Renal cortex interstitium (tissue), 15 donors: ENCODE measurements around the gene CEACAM7. TPM values are rescaled to one million over a fixed set of nuclear protein-coding genes. Genes with fewer than 3 reads are reported as not detected.
"Not testable (repeated sequence)": the region's sequence is repeated elsewhere in the genome, so short reads cannot be mapped to it uniquely, and the experiment has no call there.

Experiments used
- DNase-seq, 11 donors: peaks; one replicate each; pipeline ENCODE4 v3.0.0-alpha.2; 2013; ENCODE audit warnings: low read depth in 9 of 11, low spot score in 4 of 11; ENCODE audit errors: extremely low read depth in 1 of 11
- long read RNA-seq, 16 experiments: transcript quantifications; one replicate each; lab custom pipeline, GENCODE V29; 2026
- polyA plus RNA-seq, 3 donors: library from polyadenylated mRNA; unstranded; fragments of 120-200 nt; gene quantifications; one replicate each; pipeline ENCODE4 v1.2.1, GENCODE V29; 2013; ENCODE audit not compliant: insufficient read length in 3 of 3

The CEACAM7 gene
- not detected for polyA plus RNA-seq
- long read RNA-seq, donor 1, result 0 reads
- long read RNA-seq, donor 2, result 0 reads
- long read RNA-seq, donor 3, result 0 reads
- long read RNA-seq, donor 4, result 0 reads
- long read RNA-seq, donor 5, result 0 reads
- long read RNA-seq, donor 6, result 0 reads
- long read RNA-seq, donor 7, result 0 reads
- long read RNA-seq, donor 8, result 0 reads
- long read RNA-seq, donor 9, result 0 reads
- long read RNA-seq, donor 10, result 0 reads
- long read RNA-seq, donor 11, result 0 reads
- long read RNA-seq, donor 12, result 0 reads
- long read RNA-seq, donor 13, result 0 reads
- long read RNA-seq, donor 14, result 0 reads
- long read RNA-seq, donor 15, result 0 reads
- long read RNA-seq, donor 16, result 0 reads

DNA sequence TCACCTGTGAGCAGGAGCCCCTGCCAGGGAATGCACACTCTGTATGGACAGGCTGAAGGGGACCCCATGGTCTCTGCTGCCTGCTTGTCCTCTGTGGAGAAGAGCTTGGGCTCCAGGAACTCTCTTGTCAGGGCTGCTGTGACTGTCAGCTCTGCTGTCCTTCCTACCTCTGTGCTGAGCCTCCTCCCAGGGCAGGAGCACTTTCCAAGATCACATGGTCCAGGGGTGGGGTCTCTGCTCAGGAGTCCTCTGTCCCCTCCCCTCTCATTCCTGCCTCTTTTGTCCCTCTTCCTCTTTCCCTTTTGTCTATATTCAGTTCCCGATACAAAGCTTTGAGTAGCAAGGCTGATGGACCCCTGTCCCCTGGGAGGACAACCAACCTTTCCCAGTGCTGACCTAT lies at the start of gene CEACAM7:
TSS of gene CEACAM7 (minus strand) at position 173 of the 400 bp plus-strand sequence. CDS start at position 68, 105 bp downstream.
- no peak for DNase-seq

DNA sequence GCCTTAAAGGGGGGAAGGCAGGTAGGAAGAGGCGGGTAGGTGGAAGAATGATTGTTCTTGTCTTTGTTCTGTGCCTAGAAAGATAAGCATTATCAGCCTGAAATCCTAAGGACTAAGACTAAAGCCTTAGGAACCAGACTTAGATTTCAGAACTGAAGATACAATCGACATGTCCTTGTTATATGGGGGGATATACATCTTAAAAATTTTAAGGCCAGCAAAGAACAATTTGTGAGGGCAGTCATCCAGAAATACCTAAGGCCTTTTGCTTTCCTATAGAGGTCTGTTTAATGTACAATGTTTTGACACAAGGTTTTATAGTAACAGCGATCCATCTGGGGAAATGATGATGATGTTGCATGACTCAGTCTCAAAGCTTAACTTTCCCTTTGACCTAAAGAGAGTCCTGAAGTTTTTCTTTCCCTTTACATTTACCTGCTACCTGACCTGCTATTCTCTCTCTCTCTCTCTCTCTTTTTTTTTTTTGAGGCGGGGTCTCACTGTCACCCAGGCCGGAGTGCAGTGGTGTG lies 47.1 kb upstream of the CEACAM7 start:
- no peak for DNase-seq

DNA sequence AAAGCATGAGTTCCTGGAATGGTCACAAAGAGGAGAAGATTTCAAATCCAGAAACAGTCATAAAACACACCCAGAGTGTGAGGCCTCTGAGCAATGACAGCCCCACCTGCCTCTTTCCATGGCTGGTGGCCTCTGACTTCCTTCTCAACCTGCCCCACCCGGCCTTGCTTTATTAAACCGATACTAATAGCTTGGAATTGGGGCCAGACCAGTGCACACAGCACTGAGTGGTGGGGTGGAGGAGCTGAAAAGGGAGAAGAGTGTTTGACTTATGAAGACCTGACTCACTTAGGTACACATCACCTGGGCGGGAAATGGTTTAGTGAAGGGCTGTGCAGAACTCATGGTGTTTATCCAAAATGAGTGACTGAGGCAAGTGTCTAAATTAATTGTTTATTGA lies 46.5 kb upstream of the CEACAM7 start:
- no peak for DNase-seq

- no peak for DNase-seq
These were observed 46.1 kb upstream of the CEACAM7 start for GRCh38 chr19:41734156-41734555.

GRCh38 chr19:41726493-41726892 lies 38.4 kb upstream of the CEACAM7 start:
- DNase-seq, result no peak

DNA sequence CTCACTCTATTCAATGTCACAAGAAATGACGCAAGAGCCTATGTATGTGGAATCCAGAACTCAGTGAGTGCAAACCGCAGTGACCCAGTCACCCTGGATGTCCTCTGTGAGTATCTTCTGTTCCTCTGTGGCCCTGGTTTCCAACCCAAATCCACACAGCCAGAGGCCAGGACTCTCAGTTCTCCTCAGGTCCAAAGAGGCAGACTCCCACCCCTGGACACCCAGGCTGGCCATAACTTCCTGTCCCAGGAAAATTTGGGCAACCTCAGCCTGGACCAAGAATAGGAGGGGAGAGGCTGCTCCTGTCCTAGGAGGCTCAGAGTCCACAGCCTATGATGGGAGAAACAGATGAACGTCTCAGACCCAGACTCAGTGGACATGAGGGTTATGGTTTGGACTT lies 32.0 kb upstream of the CEACAM7 start:
- DNase-seq, result no peak

GRCh38 chr19:41718761-41719160 lies 30.7 kb upstream of the CEACAM7 start:
- no peak for DNase-seq

- no peak for DNase-seq
These were observed 26.5 kb upstream of the CEACAM7 start for GRCh38 chr19:41714598-41714997.

- DNase-seq, result no peak
These were observed 23.5 kb upstream of the CEACAM7 start for GRCh38 chr19:41711376-41712261.

DNA sequence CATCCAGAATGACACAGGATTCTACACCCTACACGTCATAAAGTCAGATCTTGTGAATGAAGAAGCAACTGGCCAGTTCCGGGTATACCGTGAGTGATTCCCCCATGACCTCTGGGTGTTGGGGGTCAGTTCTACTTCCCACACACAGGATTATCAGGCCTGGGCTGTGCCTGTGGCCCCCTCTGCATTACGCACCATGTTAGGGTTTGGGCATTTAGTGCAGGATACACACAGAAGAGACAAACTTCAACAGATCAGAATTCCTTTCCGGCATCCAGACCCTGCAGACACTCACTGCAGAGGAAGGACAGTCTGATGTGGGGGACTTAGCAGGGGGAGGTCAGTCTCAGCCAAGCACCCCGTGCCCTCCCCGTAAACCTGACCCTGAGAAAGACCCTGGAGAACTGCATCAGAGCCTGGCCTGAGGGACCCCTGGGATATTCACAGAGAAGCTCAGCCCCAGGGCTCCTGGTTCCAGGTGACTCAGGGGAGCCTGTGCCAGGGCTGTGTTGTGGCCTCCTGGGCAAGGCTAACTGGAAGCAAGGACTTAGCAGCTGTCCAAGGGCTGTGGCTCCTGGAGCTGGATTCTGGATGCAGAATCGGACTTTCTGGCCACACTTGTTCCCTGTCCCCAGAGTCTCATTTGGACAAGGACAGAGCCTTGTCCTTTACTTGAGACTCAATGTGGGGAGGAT lies 22.0 kb upstream of the CEACAM7 start:
- no peak for DNase-seq

- not testable (repeated sequence) for DNase-seq
These were observed 21.4 kb upstream of the CEACAM7 start for GRCh38 chr19:41709516-41709915.

- DNase-seq, result no peak
These were observed 20.4 kb upstream of the CEACAM7 start, which contains the start of gene CEACAM5 for GRCh38 chr19:41708481-41708880. Gene CEACAM5, plus strand, starts transcription at chr19:41708626. Its CDS starts 106 bp downstream, at chr19:41708732.

- no peak for DNase-seq
These were observed 19.9 kb upstream of the CEACAM7 start for GRCh38 chr19:41707871-41708371.

DNA sequence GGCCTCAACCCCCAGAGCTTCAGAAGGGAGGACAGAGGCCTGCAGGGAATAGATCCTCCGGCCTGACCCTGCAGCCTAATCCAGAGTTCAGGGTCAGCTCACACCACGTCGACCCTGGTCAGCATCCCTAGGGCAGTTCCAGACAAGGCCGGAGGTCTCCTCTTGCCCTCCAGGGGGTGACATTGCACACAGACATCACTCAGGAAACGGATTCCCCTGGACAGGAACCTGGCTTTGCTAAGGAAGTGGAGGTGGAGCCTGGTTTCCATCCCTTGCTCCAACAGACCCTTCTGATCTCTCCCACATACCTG lies 19.4 kb upstream of the CEACAM7 start:
- no peak for DNase-seq

- DNase-seq, result no peak
These were observed 18.9 kb upstream of the CEACAM7 start for GRCh38 chr19:41706741-41707501.

DNA sequence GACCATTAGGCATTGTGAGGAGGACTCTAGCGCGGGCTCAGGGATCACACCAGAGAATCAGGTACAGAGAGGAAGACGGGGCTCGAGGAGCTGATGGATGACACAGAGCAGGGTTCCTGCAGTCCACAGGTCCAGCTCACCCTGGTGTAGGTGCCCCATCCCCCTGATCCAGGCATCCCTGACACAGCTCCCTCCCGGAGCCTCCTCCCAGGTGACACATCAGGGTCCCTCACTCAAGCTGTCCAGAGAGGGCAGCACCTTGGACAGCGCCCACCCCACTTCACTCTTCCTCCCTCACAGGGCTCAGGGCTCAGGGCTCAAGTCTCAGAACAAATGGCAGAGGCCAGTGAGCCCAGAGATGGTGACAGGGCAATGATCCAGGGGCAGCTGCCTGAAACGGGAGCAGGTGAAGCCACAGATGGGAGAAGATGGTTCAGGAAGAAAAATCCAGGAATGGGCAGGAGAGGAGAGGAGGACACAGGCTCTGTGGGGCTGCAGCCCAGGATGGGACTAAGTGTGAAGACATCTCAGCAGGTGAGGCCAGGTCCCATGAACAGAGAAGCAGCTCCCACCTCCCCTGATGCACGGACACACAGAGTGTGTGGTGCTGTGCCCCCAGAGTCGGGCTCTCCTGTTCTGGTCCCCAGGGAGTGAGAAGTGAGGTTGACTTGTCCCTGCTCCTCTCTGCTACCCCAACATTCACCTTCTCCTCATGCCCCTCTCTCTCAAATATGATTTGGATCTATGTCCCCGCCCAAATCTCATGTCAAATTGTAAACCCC lies 17.5 kb upstream of the CEACAM7 start:
- DNase-seq, result peak in 10 of 11 donors; percentile 8 to 38 (median 30)

DNA sequence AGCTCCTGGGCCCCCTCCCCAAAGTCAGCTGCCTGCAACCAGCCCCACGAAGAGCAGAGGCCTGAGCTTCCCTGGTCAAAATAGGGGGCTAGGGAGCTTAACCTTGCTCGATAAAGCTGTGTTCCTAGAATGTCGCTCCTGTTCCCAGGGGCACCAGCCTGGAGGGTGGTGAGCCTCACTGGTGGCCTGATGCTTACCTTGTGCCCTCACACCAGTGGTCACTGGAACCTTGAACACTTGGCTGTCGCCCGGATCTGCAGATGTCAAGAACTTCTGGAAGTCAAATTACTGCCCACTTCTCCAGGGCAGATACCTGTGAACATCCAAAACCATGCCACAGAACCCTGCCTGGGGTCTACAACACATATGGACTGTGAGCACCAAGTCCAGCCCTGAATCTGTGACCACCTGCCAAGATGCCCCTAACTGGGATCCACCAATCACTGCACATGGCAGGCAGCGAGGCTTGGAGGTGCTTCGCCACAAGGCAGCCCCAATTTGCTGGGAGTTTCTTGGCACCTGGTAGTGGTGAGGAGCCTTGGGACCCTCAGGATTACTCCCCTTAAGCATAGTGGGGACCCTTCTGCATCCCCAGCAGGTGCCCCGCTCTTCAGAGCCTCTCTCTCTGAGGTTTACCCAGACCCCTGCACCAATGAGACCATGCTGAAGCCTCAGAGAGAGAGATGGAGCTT lies 15.7 kb upstream of the CEACAM7 start:
- no peak for DNase-seq
